Kidney epithelial cell (primary cell): ENCODE results near the gene NFATC4. TPM values are rescaled to one million over a fixed set of nuclear protein-coding genes. Genes with fewer than 3 reads are reported as not detected.

Experiments used
- DNase-seq: peaks from one replicate; pipeline ENCODE4 v3.0.0-alpha.2; 2010; ENCODE audit warnings: low read depth
- H3K27me3 ChIP-seq: 2 replicates; pipeline ENCODE4 v1.6.0; 2011; ENCODE audit warnings: low read length; ENCODE audit not compliant: control insufficient read depth, insufficient read depth
- H3K36me3 ChIP-seq: 2 replicates; pipeline ENCODE4 v1.5.1; 2011; ENCODE audit warnings: low read length; ENCODE audit not compliant: control insufficient read depth, insufficient read depth
- H3K4me3 ChIP-seq: 2 replicates; pipeline ENCODE4 v1.5.1; 2011; ENCODE audit warnings: low read depth, mild to moderate bottlenecking, control low read depth, low read length
- CTCF ChIP-seq: IDR thresholded peaks from 2 replicates; pipeline ENCODE4 v1.5.1; 2011; ENCODE audit warnings: mild to moderate bottlenecking, moderate library complexity, low read length, control low read depth, inconsistent platforms; ENCODE audit not compliant: insufficient read depth, poor library complexity, severe bottlenecking
- total RNA-seq: library from RNA; depleted of rRNA; stranded (reverse); fragments of >200 nt; gene quantifications from 2 replicates; pipeline ENCODE4 v1.2.3, GENCODE V29; 2015

NFATC4 gene
- total RNA-seq, 1 donor from 2014 or later, result 8.0 TPM

GRCh38 chr14:24366721-24367513 lies 1.1 kb upstream of the NFATC4 start:
- Histone ChIP-seq H3K27me3 (no peaks in the 10 kb centered on the region), H3K36me3 (no peaks in the 10 kb centered on the region), H3K4me3 (peak overlapping the region; percentile 82)
- peak; percentile 76 for DNase-seq
- TF ChIP-seq CTCF, result no peak

- H3K36me3 ChIP-seq, result no peaks in the 10 kb centered on the region
- no peak for DNase-seq
- no peak for TF ChIP-seq CTCF
- H3K27me3 ChIP-seq, result no peaks in the 10 kb centered on the region
- peak overlapping the region; percentile 82 for H3K4me3 ChIP-seq
These were observed 203 bp downstream of the NFATC4 start for GRCh38 chr14:24368212-24368561.

GRCh38 chr14:24368562-24369252 lies 723 bp downstream of the NFATC4 start:
- Histone ChIP-seq H3K36me3 (no peaks in the 10 kb centered on the region), H3K4me3 (peak overlapping the region; percentile 82), H3K27me3 (no peaks in the 10 kb centered on the region)
- no peak for DNase-seq
- no peak for TF ChIP-seq CTCF

GRCh38 chr14:24369463-24369862 lies 1.5 kb downstream of the NFATC4 start:
- no peak for TF ChIP-seq CTCF
- no peak for DNase-seq
- no peaks in the 10 kb centered on the region for H3K27me3 ChIP-seq
- H3K36me3 ChIP-seq, result no peaks in the 10 kb centered on the region
- no peak overlapping the region for H3K4me3 ChIP-seq

- Histone ChIP-seq H3K4me3 (no peak overlapping the region), H3K27me3 (no peaks in the 10 kb centered on the region), H3K36me3 (no peaks in the 10 kb centered on the region)
- TF ChIP-seq CTCF, result no peak
- no peak for DNase-seq
These were observed 2.1 kb downstream of the NFATC4 start for GRCh38 chr14:24369907-24370687.
